Keratinocyte (primary cell): ENCODE data around the gene CHAC2. TPM values are rescaled to one million over a fixed set of nuclear protein-coding genes. Genes with fewer than 3 reads are reported as not detected.

Experiments
- DNase-seq: peaks from one replicate; pipeline ENCODE4 v3.0.0-alpha.2; 2011; ENCODE audit warnings: low read depth, missing footprints, low spot score
- FAIRE-seq: peaks from 2 replicates; lab custom pipeline; 2011; peaks lifted over from hg19 to GRCh38; lab: Jason Lieb, UNC
- H2AFZ ChIP-seq: 2 replicates; pipeline ENCODE4 v1.6.0; 2012; ENCODE audit warnings: low read length, control low read depth, inconsistent platforms; ENCODE audit not compliant: control insufficient read depth
- H3K27ac ChIP-seq: 2 replicates; pipeline ENCODE4 v1.5.1; 2011; ENCODE audit warnings: low read length; ENCODE audit not compliant: control insufficient read depth, insufficient read depth
- H3K27me3 ChIP-seq: 3 replicates; pipeline ENCODE4 v1.6.0; 2011; ENCODE audit warnings: low read length; ENCODE audit not compliant: control insufficient read depth, insufficient read depth; ENCODE audit errors: extremely low read depth
- H3K36me3 ChIP-seq, 2 experiments: 2 replicates in 1 of 2; 3 replicates in 1 of 2; pipeline ENCODE4 v1.5.1; 2011; ENCODE audit warnings: low read length in 2 of 2, mild to moderate bottlenecking in 1 of 2; ENCODE audit not compliant: control insufficient read depth in 2 of 2, insufficient read depth in 2 of 2; ENCODE audit errors: extremely low read depth in 1 of 2
- H3K4me1 ChIP-seq: 3 replicates; pipeline ENCODE4 v1.5.1; 2011; ENCODE audit warnings: low read length; ENCODE audit not compliant: control insufficient read depth, insufficient read depth; ENCODE audit errors: extremely low read depth
- H3K4me2 ChIP-seq: 3 replicates; pipeline ENCODE4 v1.6.0; 2011; ENCODE audit warnings: low read depth, low read length; ENCODE audit not compliant: control insufficient read depth, insufficient read depth; ENCODE audit errors: extremely low read depth
- H3K4me3 ChIP-seq, 3 experiments: fragments of 200-600 bp in 1 of 3; sonication (generic) in 1 of 3; 2 replicates in 2 of 3; 3 replicates in 1 of 3; pipeline ENCODE4 v1.5.1; 2011 to 2016; ENCODE audit warnings: low read length in 3 of 3, mild to moderate bottlenecking in 3 of 3, control low read depth in 2 of 3, inconsistent platforms in 1 of 3, low read depth in 1 of 3, mixed read lengths in 1 of 3, mixed run types in 1 of 3, moderate library complexity in 1 of 3; ENCODE audit not compliant: control insufficient read depth in 2 of 3, insufficient read depth in 2 of 3; ENCODE audit errors: extremely low read depth in 1 of 3
- H3K79me2 ChIP-seq: 2 replicates; pipeline ENCODE4 v1.6.0; 2012; ENCODE audit warnings: low read length; ENCODE audit not compliant: control insufficient read depth, insufficient read depth
- H3K9ac ChIP-seq: 3 replicates; pipeline ENCODE4 v1.6.0; 2011; ENCODE audit warnings: low read length; ENCODE audit not compliant: control insufficient read depth, insufficient read depth; ENCODE audit errors: extremely low read depth
- H3K9me1 ChIP-seq: 3 replicates; pipeline ENCODE4 v1.6.0; 2011; ENCODE audit warnings: low read length; ENCODE audit not compliant: control insufficient read depth, insufficient read depth; ENCODE audit errors: extremely low read depth
- H3K9me3 ChIP-seq: 2 replicates; pipeline ENCODE4 v1.5.1; 2012; ENCODE audit warnings: low read depth, low read length; ENCODE audit not compliant: control insufficient read depth
- H4K20me1 ChIP-seq: 3 replicates; pipeline ENCODE4 v1.6.0; 2011; ENCODE audit warnings: low read length; ENCODE audit not compliant: control insufficient read depth, insufficient read depth; ENCODE audit errors: extremely low read depth
- EZH2 ChIP-seq: IDR thresholded peaks from one replicate; pipeline ENCODE4 v1.6.1; 2012; ENCODE audit warnings: inconsistent platforms, mild to moderate bottlenecking, low read length, moderate library complexity
- dilution Hi-C: fragments of 300-500 bp; cut with MboI; formaldehyde crosslinking; loops from one replicate; pipeline ENCODE4 v1.7.0; 2020; ENCODE audit warnings: low sequenced_read_pairs; ENCODE audit not compliant: extremely low pct_ligation_motif_present
- polyA plus RNA-seq, 5 experiments: library from polyadenylated mRNA; depleted of rRNA in 3 of 5; stranded (reverse) in 3 of 5; stranded (forward) in 1 of 5; unstranded in 1 of 5; fragments of >200 nt; gene quantifications; 1 replicate in 1 of 5; 2 replicates in 3 of 5; 3 replicates in 1 of 5; pipeline versions ENCODE4 v1.2.1 to v1.2.3, GENCODE V29; 2011 to 2012; ENCODE audit warnings: missing spikeins in 2 of 5, low read depth in 1 of 5, low replicate concordance in 1 of 5
- TF ChIP-seq, protein P1 (sequence below), 3 experiments: IDR thresholded peaks in 1 of 3; conservative IDR thresholded peaks in 1 of 3; optimal IDR thresholded peaks in 1 of 3; 2 replicates in 2 of 3; 3 replicates in 1 of 3; pipeline versions ENCODE3 to v1.5.1; 2011; ENCODE audit warnings: low read length in 3 of 3, mild to moderate bottlenecking in 3 of 3, moderate library complexity in 2 of 3, control low read depth in 1 of 3, inconsistent platforms in 1 of 3; ENCODE audit not compliant: insufficient read depth in 2 of 3; ENCODE audit errors: extremely low read depth in 1 of 3

CHAC2 gene
- polyA plus RNA-seq, 1 donor (not counting 4 experiments of a cell fraction or from before 2014, with no cell fraction given), result 10.9 TPM

DNA sequence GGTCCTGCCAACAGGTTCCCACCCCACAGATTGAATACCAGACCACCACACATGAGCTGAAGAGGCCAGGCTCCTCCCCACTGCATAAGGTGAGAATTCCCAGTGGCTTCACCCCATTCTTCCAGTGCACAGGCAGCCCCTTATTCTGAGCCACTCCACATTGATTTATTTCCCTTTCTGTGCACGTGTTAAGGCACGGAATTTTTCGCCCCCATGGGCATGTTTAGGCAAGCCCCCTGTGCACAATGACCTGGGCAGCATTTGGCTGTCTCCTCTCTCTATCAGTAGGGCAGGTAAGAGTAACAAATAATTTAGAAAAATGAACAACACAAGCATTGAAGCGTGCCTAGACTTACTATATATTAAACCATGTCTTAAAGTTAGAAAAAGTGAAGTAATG, 15.2 kb upstream of the CHAC2 start:
- Histone ChIP-seq H3K27ac (peak overlapping the region; percentile 63), H3K4me1 (peaks cover 26% of the 10 kb centered on the region)

DNA sequence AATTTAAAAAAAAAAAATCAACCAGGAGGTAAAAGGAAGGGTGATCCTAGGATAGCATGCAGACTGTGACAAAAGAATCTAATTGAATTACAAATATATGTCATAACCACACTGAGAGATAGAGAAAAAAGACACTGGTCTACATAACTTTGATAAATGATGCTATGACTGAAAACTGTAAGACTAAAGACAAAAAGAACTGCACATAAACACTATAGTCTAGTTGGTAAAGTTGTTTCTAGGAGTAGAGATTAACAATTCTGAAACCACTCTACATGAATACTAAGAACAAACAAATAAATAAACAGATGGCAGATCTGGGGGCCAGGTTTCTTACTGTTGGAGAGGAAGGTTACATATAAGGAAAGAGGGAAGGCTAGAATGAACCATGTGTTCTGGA, 14.6 kb upstream of the CHAC2 start:
- DNase-seq (no peak), FAIRE-seq (no peak)
- Histone ChIP-seq H3K4me2 (no peak overlapping the region), H2AFZ (no peak overlapping the region), H3K9me3 (no peaks in the 10 kb centered on the region), H3K4me3 (no peak overlapping the region), H3K27ac (peak overlapping the region; percentile 63), H3K27me3 (no peaks in the 10 kb centered on the region), H3K4me1 (peaks cover 26% of the 10 kb centered on the region), H3K9me1 (no peaks in the 10 kb centered on the region), H4K20me1 (no peaks in the 10 kb centered on the region), H3K79me2 (no peaks in the 10 kb centered on the region), H3K36me3 (no peaks in the 10 kb centered on the region), H3K9ac (no peak overlapping the region)
- TF ChIP-seq, protein P1, sequence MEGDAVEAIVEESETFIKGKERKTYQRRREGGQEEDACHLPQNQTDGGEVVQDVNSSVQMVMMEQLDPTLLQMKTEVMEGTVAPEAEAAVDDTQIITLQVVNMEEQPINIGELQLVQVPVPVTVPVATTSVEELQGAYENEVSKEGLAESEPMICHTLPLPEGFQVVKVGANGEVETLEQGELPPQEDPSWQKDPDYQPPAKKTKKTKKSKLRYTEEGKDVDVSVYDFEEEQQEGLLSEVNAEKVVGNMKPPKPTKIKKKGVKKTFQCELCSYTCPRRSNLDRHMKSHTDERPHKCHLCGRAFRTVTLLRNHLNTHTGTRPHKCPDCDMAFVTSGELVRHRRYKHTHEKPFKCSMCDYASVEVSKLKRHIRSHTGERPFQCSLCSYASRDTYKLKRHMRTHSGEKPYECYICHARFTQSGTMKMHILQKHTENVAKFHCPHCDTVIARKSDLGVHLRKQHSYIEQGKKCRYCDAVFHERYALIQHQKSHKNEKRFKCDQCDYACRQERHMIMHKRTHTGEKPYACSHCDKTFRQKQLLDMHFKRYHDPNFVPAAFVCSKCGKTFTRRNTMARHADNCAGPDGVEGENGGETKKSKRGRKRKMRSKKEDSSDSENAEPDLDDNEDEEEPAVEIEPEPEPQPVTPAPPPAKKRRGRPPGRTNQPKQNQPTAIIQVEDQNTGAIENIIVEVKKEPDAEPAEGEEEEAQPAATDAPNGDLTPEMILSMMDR (optimal IDR thresholded peaks at IDR 0.05 in 1 of 3, IDR thresholded peaks at IDR 0.05 in 1 of 3, conservative IDR thresholded peaks at IDR 0.05 in 1 of 3; ENCODE audit: extremely low read depth in 1 of 3, insufficient read depth in 2 of 3, low read length in 3 of 3), result no peak
- TF ChIP-seq EZH2, result no peak
- dilution Hi-C loops, result no loop called here

More for the DNA sequence above, 15.2 kb upstream of the CHAC2 start:
- H4K20me1 ChIP-seq, result no peaks in the 10 kb centered on the region
- dilution Hi-C loops, result no loop called here
- H3K79me2 ChIP-seq, result no peaks in the 10 kb centered on the region
- H3K36me3 ChIP-seq, result no peaks in the 10 kb centered on the region
- H3K27me3 ChIP-seq, result no peaks in the 10 kb centered on the region
- no peaks in the 10 kb centered on the region for H3K9me3 ChIP-seq
- peak; percentile 56 for FAIRE-seq
- H3K9me1 ChIP-seq, result no peaks in the 10 kb centered on the region
- no peak for TF ChIP-seq EZH2
- TF ChIP-seq, protein P1 (optimal IDR thresholded peaks at IDR 0.05 in 1 of 3, IDR thresholded peaks at IDR 0.05 in 1 of 3, conservative IDR thresholded peaks at IDR 0.05 in 1 of 3; ENCODE audit: extremely low read depth in 1 of 3, insufficient read depth in 2 of 3, low read length in 3 of 3), result no peak
- no peak for DNase-seq
- H3K9ac ChIP-seq, result peak overlapping the region; percentile 26
- peak overlapping the region in 2 of 3 experiments; percentile 7 to 29 for H3K4me3 ChIP-seq
- H3K4me2 ChIP-seq, result peak overlapping the region; percentile 71
- H2AFZ ChIP-seq, result peak overlapping the region; percentile 53
